NB4 (cell line): ENCODE measurements around the gene GRB2.

Source experiments
- MAX ChIP-seq: IDR thresholded peaks from 2 replicates; pipeline ENCODE4 v1.6.1; 2011; ENCODE audit warnings: low read depth, low read length
- MYC ChIP-seq: IDR thresholded peaks from 2 replicates; pipeline ENCODE4 v1.6.1; 2011; ENCODE audit warnings: low read depth, low read length
- POLR2A ChIP-seq: IDR thresholded peaks from 2 replicates; pipeline ENCODE4 v1.6.1; 2011; ENCODE audit warnings: mild to moderate bottlenecking; ENCODE audit not compliant: insufficient read length; ENCODE audit errors: extremely low read depth
- TF ChIP-seq, protein P1 (sequence below): IDR thresholded peaks from one replicate; pipeline ENCODE4 v1.5.1; 2012; ENCODE audit warnings: low read depth, low read length

GRCh38 chr17:75430159-75430974 lies 24.9 kb upstream of the GRB2 start:
- TF ChIP-seq, protein P1, sequence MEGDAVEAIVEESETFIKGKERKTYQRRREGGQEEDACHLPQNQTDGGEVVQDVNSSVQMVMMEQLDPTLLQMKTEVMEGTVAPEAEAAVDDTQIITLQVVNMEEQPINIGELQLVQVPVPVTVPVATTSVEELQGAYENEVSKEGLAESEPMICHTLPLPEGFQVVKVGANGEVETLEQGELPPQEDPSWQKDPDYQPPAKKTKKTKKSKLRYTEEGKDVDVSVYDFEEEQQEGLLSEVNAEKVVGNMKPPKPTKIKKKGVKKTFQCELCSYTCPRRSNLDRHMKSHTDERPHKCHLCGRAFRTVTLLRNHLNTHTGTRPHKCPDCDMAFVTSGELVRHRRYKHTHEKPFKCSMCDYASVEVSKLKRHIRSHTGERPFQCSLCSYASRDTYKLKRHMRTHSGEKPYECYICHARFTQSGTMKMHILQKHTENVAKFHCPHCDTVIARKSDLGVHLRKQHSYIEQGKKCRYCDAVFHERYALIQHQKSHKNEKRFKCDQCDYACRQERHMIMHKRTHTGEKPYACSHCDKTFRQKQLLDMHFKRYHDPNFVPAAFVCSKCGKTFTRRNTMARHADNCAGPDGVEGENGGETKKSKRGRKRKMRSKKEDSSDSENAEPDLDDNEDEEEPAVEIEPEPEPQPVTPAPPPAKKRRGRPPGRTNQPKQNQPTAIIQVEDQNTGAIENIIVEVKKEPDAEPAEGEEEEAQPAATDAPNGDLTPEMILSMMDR: no peak
- TF ChIP-seq MYC (no peak), POLR2A (no peak), MAX (no peak)
